NCI-H524 (cell line): ENCODE measurements around the gene USP5.
"Not testable (repeated sequence)": the region's sequence is repeated elsewhere in the genome, so short reads cannot be mapped to it uniquely, and the experiment has no call there.

ENCODE experiments used
- DNase-seq, 2 experiments: peaks; one replicate each; lab custom pipeline; 2025; lab: John Stamatoyannopoulos, UW

USP5 gene

GRCh38 chr12:6865307-6865706, 13.4 kb downstream of the USP5 start:
- DNase-seq, result not testable (repeated sequence)

GRCh38 chr12:6866163-6866919, 14.4 kb downstream of the USP5 start:
- DNase-seq, result no peak

DNA sequence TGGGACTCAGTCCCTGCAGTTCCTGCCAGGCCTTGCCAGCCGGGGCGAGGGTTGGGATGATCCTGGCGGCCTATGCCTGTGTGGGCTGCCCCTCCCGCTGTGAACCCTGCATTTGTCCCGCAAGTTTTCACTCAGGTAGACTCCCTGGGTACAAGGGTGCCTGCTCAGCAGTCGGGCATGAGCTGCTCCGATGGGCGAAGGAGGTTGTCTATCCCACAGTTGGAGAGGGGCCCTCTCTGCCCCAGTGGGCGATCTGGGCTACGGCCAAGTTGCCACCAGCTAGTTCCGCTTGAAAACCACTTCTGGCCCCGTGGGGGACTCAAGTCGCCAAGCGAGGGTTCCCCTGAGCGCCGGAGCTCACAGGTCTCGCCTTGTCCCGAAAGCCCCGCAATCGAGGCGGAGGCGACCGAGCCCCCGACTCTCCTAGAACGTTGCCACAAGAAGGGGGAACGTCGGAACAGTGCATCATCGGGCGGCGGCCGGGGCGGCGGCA, 15.0 kb downstream of the USP5 start:
- DNase-seq, result peak in 1 of 2 experiments; percentile 25

- DNase-seq, result peak in 1 of 2 experiments; percentile 68
Observed at GRCh38 chr12:6867413-6868210, 15.7 kb downstream of the USP5 start, which contains the start of gene TPI1. Gene TPI1, plus strand, starts transcription at chr12:6867531. Its CDS starts 36 bp downstream, at chr12:6867567.

DNA sequence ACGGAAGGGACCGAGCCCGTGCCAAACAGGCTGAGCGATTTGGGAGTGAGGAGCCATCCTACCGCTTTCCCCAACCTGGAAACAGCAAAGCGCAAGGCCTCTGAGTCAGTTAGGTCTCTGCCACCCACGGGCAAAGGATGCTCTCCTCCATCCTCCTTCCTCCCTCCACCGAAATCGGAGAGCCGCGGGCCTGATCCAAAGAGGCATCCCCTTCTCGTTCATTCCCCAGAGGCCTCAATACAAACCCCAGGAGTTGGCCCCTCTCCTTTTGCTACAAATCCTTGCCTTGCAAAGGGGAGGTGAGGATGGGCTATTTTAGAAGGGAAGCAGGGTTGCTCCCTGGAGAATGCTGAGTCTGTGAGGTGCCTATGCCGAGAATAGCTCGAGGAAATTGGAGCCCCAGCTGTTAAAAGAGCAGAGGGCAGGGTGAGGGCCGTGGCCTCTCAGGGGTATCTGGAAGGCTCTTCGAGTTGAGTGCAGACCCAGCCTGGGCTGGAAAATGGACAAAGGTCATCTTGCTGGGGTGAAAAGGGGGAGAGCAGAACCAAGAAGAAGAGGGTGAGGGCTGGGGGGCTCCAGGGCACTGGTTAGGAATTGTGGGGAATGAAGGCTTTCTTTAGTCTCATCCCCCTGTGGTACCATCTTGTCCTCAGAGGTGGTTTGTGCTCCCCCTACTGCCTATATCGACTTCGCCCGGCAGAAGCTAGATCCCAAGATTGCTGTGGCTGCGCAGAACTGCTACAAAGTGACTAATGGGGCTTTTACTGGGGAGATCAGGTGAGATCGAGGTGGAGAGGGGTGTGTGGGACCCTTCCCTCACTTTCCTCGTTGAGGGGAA, 16.5 kb downstream of the USP5 start:
- peak in 1 of 2 experiments; percentile 27 for DNase-seq

GRCh38 chr12:6869049-6870021, 17.4 kb downstream of the USP5 start:
- peak; percentile 56 to 76 for DNase-seq

- not testable (repeated sequence) for DNase-seq
Observed at GRCh38 chr12:6870304-6870703, 18.4 kb downstream of the USP5 start.

GRCh38 chr12:6871052-6871957, 19.4 kb downstream of the USP5 start:
- DNase-seq, result peak in 1 of 2 experiments; percentile 40

- peak; percentile 22 to 74 for DNase-seq
Observed at GRCh38 chr12:6872073-6873048, 20.4 kb downstream of the USP5 start.

GRCh38 chr12:6873094-6874014, 21.4 kb downstream of the USP5 start, which contains the start of gene SPSB2:
Gene SPSB2, minus strand, starts transcription at chr12:6873303. Its CDS starts 402 bp downstream, at chr12:6872901.
- peak; percentile 78 to 91 for DNase-seq

- not testable (repeated sequence) for DNase-seq
Observed at GRCh38 chr12:6874015-6874368, 22.0 kb downstream of the USP5 start.

DNA sequence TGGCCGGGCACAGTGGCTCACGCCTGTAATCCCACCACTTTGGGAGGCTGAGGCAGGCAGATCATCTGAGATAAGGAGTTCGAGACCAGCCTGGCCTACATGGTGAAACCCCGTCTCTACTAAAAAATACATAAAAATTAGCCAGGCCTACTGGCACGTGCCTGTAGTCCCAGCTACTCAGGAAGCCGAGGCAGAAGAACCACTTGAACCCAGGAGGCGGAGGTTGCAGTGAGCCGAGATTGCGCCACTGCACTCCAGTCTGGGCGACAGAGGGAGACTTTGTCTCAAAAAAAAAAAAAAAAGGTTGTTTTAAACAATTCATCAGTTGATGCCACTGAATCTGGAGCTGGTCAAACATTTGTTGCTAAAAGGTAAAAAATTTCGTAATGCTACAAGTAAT, 27.9 kb downstream of the USP5 start:
- not testable (repeated sequence) for DNase-seq

GRCh38 chr12:6883252-6883651, 31.3 kb downstream of the USP5 start:
- DNase-seq, result no peak

GRCh38 chr12:6883683-6884082, 31.7 kb downstream of the USP5 start:
- DNase-seq, result no peak

- DNase-seq, result no peak
Observed at GRCh38 chr12:6884539-6884938, 32.6 kb downstream of the USP5 start.

DNA sequence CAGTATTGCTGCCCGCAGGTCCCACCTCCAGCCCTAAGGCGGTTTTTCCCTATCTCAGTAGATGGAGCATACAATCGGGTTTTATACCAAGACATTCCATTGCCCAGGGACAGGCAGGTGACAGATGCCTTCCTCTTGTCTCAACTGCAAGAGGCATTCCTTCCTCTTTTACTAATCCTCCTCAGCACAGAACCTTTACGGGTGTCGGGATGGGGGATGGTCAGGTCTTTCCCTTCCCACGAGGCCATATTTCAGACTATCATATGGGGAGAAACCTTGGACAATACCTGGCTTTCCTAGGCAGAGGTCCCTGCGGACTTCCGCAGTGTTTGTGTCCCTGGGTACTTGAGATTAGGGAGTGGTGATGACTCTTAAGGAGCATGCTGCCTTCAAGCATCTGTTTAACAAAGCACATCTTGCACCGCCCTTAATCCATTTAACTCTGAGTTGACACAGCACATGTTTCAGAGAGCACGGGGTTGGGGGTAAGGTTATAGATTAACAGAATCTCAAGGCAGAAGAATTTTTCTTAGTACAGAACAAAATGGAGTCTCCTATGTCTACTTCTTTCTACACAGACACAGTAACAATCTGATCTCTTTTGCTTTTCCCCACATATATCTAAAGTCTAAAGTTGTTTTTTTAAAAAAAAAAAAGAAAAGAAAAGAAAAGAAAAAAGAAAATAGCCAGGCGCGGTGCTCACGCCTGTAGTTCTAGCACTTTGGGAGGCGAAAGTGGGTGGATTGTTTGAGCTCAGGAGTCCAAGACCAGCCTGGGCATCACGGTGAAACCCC, 34.5 kb downstream of the USP5 start:
- peak in 1 of 2 experiments; percentile 65 for DNase-seq
